Measurements from ENCODE around the gene LRRC49. TPM values are rescaled to one million over a fixed set of nuclear protein-coding genes. Genes with fewer than 3 reads are reported as not detected.

The LRRC49 gene
- total RNA-seq, 4 donors from 2014 or later: 3.3 to 12.6 (median 3.6) TPM

GRCh38 chr15:71097890-71098289, 205.3 kb downstream of the LRRC49 start:
- no peak for DNase-seq (ENCODE audit: low spot score in 2 of 2)
- Histone ChIP-seq H3K27me3 (no peaks in the 10 kb centered on the region), H3K9me3 (no peaks in the 10 kb centered on the region), H3K27ac (no peak overlapping the region), H3K36me3 (no peaks in the 10 kb centered on the region), H3K4me3 (no peak overlapping the region), H3K4me1 (peaks cover 10% of the 10 kb centered on the region)
- WGBS: 96% methylated on average over 4 of the region's 4 CpGs
- TF ChIP-seq EP300 (IDR thresholded peaks at IDR 0.05) (no peak), POLR2AphosphoS5 (IDR thresholded peaks at IDR 0.05) (no peak), POLR2A (IDR thresholded peaks at IDR 0.05) (no peak), CTCF (IDR thresholded peaks at IDR 0.05) (no peak)

GRCh38 chr15:71098920-71099319, 206.3 kb downstream of the LRRC49 start:
- no peak for DNase-seq (ENCODE audit: low spot score in 2 of 2)
- no peak for TF ChIP-seq EP300 (IDR thresholded peaks at IDR 0.05)

More at GRCh38 chr15:71098920-71099319, 206.3 kb downstream of the LRRC49 start:
- Histone ChIP-seq H3K9me3 (no peaks in the 10 kb centered on the region), H3K27ac (no peak overlapping the region), H3K4me3 (no peak overlapping the region), H3K36me3 (no peaks in the 10 kb centered on the region), H3K4me1 (no peaks in the 10 kb centered on the region), H3K27me3 (no peaks in the 10 kb centered on the region)
- 83% methylated on average over 1 of the region's 1 CpG for WGBS

Other genes with a start within 250 kb of the LRRC49 start
- gene UACA, start 129.3 kb upstream of the LRRC49 start, total RNA-seq: 10 to 100 TPM; 23.4 to 97.8 (median 27.2) TPM
- 10 to 100 TPM in 2 of 4 donors, 1 to 10 TPM in 2; 2.4 to 15.0 (median 9.8) TPM for gene LARP6, start 38.7 kb upstream of the LRRC49 start, total RNA-seq
- gene THAP10, start 393 bp upstream of the LRRC49 start, total RNA-seq: 1 to 10 TPM in 3 of 4 donors, under 1 TPM in 1; 0.87 to 2.7 (median 1.2) TPM
- gene THSD4, start 222.6 kb downstream of the LRRC49 start, total RNA-seq: 10 to 100 TPM; 16.6 to 25.3 (median 24.1) TPM